ENCODE measurements around the gene CHKA.

The CHKA gene

DNA sequence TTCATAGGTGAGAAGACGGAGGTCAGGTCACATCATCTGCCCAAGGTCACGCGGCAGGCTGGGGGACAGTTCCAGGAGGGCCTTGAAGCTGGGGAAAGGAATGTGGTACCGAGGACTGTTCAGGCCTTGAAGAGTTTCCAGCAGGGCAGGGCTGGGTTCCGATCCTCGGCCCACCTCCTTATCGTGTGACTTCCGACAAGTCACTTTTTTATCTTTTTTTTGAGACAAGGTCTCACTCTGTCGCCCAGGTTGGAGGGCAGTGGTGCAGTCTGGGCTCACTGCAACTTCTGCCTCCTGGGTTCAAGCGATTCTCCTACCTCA lies 90.1 kb downstream of the CHKA start:
- DNase-seq (ENCODE audit: low spot score): no peak

DNA sequence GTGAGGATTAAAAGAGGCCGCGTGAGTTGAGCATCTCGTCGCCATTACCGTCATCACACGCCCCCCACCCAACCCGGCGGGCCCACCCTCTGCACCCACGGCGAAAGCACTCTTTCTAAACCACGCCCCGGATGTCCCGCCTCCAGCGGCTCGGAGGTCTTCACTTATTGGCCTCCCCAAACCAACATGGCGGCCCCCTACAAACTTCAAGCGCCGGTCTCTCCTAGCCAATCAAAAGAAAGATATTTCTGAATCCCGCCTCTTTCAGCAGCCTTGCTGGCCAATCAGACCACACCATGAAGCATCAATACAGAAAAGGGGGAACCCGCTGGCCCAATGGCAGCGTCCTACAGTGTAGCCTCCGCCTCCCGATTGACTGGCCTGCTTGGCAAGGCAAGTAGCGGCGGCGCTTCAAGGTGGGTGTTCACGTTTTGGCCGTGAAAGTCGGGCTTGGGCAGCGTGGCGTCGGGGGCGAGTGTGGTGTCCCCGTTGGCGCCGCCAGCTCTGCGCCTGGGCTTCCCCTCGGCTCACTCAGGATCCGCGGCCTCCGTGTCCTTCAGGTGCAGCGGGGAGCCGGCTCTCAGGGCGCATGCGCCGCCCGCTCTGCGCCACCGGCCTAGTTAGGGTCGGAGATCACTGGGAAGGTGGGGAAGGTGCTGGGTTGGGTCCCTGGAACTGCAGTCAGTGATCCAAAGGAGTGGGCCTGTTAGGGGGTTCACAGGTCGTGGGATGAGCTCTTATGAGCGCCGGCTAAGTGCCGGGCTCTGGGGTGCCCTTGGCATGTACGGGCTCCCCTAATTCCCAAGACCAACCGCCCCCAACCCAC lies 90.7 kb downstream of the CHKA start, which contains the start of gene NDUFS8:
Gene NDUFS8, plus strand, starts transcription at position 364 of the 826 bp plus-strand sequence. CDS start 1,471 bp downstream, outside the sequence.
- peak; percentile 99 for DNase-seq (ENCODE audit: low spot score)

DNA sequence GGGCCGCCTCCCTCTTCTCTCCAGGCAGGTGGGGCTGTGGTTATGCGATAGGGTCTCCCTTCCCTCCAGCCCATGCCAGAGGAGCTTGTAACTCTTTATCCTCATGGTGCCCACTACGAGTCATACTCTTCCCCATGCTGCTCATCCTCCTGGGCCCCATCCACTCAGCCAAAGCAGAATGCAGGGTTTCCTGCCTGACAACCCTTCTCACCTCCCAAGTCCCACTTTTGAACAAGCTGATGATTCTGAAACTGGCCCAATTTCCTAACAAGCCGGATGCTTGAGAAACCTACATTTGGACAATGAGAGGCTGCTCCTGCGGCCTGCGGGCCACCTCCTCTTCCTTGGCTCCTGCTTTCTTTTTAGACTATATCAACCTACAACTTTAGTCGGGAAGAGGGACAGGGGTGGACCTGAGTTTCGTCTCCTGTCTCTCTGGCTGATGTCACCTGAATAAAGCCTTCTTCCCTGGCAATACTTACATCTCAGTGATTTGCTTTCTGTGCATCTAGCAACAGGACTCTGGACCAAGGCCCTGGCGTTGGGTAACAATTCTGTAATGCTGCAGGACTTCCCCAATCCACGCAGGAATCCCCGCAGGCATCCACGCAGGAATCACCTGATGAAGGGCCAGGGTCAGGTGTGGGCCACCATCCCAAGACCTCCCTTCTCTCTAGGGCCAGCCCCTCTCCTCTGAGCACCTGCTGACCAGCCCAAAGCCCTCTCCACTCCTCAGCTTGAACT lies 92.2 kb downstream of the CHKA start:
- peak; percentile 40 for DNase-seq (ENCODE audit: low spot score)

DNA sequence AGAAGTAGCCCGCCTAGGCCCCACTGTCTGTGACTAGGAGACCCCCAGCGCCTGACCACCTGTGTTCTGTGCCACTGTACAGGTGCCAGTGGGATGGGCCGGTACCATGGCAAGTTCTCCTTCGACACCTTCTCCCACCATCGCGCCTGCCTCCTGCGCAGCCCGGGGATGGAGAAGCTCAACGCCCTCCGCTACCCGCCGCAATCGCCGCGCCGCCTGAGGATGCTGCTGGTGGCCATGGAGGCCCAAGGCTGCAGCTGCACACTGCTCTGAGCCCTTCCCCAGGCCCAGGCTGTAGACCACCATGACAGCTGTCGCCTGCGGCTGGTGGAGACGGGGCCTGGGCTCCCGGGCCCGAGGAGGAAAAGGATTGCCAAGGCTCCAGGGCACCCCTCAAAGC lies 93.5 kb downstream of the CHKA start:
- no peak for DNase-seq (ENCODE audit: low spot score)

DNA sequence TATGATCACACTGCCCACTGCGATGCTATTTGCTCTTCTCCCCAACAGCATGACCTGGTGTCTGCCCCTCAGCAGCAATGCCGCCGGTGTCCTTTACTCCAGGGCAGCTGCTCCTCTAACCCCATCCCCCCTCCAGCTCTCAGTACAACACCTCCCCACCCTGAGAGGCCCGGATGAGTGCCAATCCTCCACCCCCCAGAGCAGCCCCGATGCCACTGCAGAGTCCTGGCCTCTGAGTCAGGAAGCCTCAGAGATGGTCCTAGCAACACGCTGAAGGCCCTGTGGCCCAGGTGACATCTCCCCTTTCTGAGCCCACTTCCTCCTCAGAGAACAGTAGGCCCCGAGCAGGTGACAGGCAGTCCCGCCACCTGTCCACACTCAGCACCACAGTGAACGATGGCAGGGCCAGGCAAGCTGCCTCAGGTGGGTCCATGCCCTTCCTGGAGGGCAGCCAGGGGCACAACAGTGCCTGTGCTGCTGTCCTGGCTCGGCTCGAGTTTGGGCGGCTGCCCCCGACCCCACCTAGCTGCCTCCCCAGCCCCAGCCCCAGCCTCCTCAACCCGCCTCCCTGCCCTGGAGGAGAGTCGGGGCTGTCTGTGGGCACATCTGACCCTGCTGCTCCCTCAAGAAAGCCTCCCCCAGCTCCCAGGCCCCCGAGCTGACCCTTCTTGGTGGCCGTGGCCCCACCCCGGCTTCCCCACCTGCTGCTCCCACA lies 94.6 kb downstream of the CHKA start:
- DNase-seq (ENCODE audit: low spot score): no peak

DNA sequence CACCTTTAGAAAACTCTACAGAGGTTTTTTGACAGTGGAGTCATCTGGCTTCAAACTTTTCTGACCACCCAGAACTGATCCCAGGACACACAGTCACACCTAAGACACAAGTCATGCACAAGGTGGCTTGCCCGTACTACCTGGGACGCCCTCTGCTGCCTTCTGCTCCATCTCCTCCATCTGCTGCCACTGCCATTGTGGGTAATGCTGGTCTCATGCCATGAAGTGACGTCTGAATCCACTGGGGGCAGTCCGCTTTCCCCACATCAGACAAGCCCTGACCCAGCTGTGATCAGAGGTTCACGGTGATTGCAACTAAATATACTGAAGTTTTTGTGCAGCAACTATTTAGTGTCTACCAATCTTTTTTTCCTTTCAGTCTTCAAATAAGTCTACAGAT lies 96.1 kb downstream of the CHKA start:
- DNase-seq (ENCODE audit: low spot score): no peak

DNA sequence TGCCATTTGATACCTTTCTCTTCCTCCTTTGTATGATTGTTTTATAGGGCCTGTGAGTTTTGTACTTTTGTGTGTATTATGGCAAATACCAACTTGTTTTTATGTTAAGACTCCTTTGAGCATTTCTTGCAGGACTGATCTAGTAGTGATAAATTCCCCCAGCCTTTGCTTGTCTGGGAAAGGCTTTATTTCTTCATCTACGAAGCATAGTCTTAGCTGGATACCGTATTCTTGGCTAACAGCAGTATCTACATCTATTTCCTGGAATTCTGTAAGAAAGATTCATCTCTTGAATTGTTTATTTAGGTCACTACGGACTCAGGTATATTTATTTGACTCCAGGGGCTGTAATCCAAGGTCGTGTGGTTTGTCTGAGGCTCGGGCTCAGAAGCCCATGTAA lies 96.7 kb downstream of the CHKA start:
- no peak for DNase-seq (ENCODE audit: low spot score)

DNA sequence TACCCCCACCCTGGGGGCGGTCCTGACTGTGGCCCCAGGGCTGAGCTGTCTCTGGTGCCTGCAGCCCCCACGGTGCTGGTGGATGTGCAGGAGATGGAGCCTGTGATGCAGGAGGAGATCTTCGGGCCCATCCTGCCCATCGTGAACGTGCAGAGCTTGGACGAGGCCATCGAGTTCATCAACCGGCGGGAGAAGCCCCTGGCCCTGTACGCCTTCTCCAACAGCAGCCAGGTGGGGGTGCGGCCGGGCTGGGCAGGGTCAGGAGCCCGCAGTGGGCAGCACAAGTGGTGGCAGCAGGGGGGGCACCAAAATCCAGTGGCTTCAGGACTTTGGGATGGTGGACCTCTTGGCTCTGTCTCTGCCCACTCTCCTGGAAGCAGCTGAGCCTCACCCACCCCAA lies 98.7 kb downstream of the CHKA start:
- no peak for DNase-seq (ENCODE audit: low spot score)

DNA sequence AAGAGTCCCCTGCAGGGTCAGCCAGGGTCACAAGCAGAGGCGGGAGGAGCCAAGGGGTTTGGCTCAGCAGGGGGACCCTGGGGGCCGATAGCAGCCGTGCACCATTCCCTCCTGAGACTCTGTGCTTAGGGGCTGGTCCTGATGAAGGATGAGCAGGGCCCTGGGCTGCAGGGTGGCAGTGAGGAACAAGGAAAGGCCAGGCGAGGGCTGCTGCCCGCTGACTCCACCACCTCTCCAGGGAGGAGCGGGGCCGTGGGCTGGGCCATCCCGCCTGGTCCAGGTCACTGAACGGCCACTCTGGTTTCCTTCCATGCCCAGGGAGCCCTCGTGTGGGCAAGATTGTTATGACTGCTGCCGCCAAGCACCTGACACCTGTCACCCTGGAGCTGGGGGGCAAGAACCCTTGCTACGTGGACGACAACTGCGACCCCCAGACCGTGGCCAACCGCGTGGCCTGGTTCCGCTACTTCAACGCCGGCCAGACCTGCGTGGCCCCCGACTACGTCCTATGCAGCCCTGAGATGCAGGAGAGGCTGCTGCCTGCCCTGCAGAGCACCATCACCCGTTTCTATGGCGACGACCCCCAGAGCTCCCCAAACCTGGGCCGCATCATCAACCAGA lies 99.9 kb downstream of the CHKA start:
- no peak for DNase-seq (ENCODE audit: low spot score)

DNA sequence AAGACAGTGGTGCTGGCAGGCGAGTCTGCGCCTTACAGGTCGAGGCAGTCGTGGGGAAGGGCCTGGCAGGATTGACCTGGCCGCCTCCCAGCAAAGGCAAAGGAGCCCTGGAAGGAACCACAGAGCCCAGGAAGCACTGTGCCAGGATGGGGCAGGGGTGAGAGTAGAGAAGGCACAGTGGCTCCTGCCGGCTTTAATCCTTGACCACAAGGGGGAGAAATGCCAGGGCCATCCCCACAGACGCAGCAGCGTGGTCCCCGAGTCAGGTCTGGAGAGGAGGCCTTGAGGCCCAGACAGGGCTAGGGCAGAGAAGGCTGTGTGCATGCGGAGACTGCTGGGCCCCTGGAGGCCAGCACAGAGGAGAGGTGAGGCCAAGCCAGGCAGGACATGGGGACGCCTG lies 100.6 kb downstream of the CHKA start:
- DNase-seq (ENCODE audit: low spot score): peak; percentile 64

DNA sequence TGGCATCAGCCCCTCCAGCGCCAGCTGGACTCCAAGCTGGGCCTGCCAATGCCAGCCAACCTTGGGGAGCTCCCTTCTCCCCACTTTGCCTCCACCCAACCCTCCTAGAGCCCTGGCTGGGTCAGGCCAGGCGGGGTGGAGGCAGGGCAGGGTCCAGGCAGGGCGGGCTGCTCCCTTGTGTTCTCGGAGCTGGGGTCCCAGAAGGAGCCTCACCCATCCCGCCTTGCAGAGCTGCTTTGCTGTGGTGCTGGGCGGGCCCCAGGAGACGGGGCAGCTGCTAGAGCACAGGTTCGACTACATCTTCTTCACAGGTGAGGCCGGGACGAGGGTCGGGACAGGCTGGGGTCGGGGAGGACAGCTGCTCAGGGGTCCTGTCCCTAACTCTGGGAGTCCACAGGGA lies 101.7 kb downstream of the CHKA start:
- no peak for DNase-seq (ENCODE audit: low spot score)

DNA sequence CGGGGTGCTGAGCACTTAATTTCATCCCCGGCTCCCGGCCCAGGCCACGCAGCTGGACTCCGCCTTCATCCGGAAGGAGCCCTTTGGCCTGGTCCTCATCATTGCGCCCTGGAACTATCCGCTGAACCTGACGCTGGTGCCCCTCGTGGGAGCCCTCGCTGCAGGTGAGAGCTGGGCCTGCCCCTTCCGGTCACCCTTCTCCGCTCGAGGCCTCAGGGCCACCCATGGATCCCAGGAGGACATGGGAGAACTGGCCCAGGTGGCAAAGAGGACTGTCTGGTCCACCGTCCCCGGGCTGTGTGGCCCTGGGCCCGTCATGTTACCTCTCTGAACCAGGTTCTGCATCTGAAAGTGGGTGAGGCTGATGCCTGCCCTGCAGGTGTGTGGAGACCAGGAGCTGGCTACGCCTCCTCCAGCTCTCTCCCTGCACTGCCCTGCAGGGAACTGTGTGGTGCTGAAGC lies 102.4 kb downstream of the CHKA start:
- DNase-seq (ENCODE audit: low spot score): no peak

DNA sequence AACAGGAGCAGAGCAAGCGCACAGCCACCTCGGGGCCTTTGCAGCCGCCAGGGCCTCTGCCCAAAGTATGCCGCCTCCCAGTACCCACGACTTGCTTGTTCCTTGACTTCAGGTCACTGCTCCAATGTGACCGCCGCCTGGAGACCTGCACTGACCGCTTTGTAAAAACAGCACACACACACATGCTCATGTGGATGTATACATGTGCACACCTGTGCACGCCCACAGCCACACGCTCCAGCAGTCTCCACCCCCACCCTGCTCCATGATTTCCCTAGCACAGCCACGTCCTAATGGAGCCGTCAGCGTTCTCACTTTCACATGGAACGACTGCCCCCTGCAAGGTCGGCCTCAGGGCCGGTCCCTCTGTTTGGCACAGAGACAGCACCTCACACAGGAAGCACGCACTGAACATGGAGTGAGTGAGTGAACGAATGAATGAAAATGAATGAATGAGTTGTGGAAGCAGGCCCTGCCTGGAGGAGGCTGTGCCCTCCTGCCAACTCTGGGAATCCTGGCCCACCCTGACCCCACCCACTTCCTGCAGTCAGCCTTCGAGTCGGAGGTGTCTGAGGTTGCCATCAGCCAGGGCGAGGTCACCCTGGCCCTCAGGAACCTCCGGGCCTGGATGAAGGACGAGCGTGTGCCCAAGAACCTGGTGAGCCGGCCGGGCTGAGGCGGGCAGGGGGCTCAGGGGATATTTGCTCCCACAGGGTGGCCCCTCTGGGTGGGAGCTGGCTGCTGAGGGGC lies 103.0 kb downstream of the CHKA start:
- no peak for DNase-seq (ENCODE audit: low spot score)

DNA sequence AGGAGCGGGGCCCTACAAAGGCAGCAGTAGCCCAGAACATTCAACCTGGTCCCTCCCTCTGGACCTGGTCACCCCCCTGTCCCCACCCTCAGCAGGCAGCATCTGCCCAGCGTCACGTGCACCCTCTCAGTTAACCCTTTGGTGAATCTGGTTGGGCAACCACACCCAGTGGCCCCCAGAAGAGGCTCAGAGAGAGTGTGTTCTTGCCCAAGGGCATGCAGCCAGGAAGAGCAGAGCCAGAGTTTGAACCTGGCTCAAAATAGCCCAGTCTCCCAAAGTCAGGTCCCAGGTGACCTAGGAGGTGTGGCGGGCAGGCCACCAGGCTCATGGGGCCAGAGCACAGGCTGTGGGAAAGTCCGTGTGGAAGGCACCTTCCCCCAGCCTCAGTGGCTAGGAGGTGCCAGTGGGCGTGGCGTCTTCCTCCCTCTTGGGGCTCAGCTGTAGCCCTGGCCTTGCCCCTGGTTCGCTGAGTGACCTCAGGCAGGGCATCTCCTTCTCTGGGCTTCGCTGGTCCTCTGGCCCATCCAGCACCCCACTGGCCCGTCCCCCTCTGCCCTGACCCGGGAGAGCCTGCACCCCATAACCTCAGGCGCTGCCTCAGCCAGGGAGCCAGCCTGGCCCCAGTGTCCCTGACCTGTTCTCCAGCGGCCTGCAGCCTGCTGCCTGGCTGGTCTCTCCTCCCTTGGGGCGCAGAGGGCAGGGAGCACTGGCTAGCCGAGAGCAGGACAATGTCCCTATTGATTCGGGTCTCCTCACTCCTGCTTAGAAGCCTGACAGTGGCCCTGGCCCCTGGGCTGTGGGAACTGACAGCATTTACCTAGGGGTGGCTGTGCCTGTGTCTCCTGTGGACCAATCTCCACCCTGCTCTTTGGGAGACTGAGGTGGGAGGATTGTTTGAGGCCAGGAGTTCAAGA lies 104.0 kb downstream of the CHKA start:
- DNase-seq (ENCODE audit: low spot score): no peak

DNA sequence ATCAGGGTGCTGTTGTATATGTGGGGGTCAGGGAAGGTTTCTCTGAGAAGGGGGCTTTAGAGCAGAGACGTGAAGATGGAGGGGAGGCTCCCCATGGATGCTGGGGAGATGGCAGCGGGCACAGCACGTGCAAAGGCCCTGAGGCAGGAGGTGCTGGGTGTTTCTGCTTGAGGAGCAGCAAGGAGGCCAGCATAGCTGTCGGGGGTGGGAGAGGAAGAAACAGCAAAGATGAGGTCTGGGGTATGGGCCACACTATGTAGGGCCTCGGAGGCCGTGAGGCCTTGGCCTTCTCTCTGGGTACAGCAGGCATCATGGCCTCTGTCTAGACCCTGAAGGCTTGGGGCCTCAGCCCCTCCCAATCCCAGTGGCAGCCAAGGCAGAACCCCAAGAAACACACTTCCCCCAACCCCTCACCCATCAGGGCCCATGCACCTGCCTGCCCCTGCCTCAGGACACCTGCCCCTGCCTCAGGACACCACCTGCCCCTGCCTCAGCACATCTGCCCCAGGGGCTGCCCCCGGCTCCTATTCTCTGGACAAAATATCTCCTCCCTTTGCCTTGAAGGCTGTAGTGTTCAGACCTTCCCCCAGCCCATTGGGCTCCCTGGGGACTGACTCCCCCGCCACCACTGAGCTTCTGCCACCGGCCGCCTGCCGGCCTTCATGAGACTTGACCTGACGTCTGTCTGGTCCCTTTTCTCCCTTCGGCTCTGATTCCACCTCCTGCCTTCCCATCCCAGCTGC lies 104.9 kb downstream of the CHKA start:
- DNase-seq (ENCODE audit: low spot score): no peak

DNA sequence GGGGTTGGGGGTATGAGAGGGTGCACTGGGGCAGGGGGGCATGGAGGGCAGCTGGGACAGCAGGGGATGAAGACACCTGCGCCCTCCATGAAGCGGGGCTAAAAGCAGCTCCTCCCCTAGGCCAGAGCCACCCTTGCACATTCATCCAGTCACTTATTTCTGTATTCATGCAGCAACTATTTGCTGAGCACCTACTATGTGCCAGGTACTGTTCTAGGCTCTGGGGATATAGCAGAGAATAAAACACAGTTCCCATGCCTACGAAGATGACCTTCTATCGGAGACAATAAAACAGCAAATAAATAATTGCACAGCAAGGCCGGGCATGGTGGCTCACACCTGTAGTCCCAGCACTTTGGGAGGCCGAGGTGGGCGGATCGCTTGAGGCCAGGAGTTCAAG lies 105.7 kb downstream of the CHKA start:
- DNase-seq (ENCODE audit: low spot score): no peak

DNA sequence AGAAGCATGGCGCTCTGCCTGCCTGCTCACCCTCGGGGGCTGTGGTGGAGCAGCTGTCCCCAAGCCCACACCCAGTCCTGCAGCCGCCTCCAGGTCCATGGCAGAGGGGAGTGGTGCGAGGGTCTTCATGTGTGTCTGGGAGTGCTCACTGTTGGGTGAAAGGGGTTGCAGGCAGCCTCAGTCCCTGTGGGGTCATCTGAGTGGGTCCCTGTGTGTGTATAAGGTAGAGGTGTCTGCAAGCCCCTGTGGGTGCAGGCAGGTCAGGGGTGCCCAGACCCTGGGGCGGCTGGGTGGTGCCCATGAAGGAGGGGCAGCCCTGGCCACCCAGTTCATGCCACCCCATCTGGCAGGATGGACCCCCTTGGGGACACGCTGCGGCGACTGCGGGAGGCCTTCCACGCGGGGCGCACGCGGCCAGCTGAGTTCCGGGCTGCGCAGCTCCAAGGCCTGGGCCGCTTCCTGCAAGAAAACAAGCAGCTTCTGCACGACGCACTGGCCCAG lies 106.2 kb downstream of the CHKA start:
- DNase-seq (ENCODE audit: low spot score): no peak

DNA sequence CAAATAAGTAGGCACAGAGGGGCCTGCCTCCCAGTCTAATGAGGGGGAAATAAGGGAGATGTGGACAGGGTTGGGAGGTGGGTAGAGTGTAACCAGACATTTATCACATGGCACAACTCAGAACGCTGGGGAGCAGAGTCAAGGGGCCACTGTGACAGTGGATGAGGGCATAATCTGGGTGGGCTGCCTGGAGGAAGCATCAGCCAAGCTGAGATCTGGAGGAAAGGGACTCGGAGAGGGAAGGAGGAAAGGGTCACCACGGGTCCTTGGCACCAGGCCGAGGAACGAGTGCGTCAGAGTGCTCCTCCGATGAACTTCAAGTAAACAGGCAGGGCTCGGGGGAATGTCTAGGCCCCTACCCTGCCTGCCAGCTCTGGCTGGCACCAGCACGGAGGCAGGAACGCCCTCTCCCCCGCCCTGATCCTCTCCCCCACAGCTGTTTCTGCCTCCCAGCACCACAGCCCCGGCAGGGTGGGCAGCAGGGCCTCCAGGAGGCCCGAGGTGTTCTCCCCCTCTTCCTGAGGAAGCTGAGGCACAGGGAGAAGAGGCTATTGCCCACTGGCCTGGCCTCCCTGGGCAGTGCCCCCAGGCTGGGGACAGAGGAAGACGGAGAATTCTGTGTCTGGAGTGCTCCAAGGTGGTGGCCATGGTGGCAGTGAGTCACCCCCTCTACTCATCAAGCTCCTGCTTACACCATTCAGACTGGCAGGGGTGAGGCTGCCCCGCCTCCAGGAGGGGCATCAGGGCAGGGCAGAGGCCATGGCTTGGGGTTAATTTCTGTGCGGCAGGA lies 106.8 kb downstream of the CHKA start:
- DNase-seq (ENCODE audit: low spot score): peak; percentile 75

Measured in RKO (cell line).